Skin of body (tissue), 2 donors: ENCODE results near the gene SSH3. TPM values are rescaled to one million over a fixed set of nuclear protein-coding genes. Genes with fewer than 3 reads are reported as not detected.

Experiments
- DNase-seq: peaks from one replicate; lab custom pipeline; 2025; lab: John Stamatoyannopoulos, UW
- total RNA-seq: library from RNA; depleted of rRNA; stranded (reverse); fragments of >200 nt; gene quantifications from one replicate; pipeline ENCODE4 v1.2.3, GENCODE V29; 2014

SSH3 gene
- total RNA-seq, 1 donor from 2014 or later, result 13.4 TPM

- DNase-seq, result no peak
Observed at GRCh38 chr11:67267188-67268080, 35.9 kb upstream of the SSH3 start.

DNA sequence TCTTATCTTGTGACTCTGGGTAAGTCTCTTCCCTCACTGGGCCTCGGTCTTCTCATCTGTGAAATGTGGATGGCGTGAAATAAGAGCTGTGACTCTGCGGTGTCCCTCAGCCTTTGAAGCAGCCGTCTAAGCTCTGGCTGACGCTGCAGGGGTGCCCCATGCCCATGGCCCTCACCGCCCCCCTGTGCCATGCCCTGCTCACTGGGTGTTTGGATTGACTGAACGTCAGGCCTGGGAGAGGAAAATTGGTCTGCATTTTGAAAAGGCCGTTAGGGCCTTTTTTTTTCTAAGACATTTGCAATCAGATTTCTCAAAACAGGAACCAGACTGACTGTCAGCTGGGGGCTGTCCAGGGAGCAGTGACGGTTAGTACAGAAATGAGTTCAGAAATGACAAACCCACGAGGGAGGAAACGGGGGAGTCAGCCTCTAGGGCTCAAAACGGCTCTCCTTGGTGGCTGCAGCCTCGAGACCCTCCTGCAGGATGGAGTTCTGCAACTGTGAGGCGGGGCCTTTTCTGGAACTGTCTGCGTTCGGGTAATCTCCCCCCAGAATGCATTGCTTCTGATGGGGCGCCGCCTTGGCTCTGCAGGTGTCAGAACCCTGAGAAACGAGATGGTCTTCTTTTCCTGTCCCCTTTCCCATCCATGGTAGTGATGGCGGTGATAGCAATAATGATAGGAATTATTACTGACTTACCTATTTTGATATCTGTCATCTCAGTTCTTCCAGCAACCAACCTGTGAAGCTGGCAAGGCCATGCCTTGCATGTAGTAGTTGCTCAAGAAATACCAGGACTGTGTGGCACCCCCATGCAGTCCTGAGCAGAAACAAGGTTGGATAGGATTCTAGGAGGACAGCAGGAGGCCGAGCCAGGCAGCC is 35.0 kb upstream of the SSH3 start:
- no peak for DNase-seq

DNA sequence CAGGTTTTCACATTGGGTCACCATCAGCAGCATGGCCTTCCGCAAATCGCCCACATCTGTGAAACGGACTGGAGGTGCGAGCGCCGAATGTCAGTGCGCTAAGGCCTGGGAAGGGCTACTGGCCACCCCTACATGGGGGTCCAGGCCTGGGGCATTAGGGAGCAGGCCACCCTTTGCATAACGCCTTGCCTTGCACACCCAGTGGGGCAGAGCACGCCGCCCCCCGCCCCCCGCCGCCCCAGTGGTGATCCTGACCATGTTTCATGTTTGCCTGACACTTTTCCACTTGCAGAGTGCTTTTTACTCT is 34.4 kb upstream of the SSH3 start:
- DNase-seq, result no peak

DNA sequence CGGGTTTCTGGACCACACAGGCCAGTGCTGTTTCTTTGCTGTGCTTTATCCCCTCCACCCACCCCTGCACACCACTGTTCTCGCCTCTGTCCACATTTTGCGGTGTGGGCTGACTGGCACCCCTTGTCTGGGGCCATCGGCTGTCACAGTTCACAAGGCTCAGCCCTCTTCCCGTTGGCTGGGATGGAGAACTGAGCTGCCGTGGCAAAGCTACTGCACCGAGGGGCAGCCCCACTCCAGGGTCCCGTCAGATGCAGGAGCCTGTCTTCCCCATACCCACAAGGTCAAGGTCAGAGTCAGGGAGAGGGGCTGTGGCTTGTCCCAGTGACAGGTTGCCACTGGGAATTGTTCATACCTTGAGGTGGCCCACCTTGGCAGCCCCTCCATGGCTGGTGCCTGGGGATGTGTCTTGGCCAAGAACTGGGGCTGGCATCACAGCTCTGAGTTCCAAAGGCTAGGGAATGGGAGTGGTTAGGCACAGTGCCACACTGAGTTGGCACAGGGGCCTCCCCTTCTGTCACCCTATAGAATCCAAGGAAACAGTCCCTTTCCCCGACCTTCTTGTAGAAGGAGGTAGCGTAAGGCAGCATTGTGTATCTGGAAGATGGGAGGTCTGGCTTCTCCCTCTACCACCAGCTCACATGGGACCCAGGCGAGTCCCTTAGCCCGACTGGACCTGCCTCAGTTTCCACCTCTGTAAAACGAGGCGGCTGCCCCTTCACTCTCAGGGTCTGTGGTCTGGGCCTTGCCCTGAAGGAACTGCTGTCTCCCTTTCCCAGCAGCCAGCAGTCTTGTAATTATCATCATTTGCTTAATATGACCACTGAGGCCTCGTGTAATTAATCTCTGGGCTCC is 33.7 kb upstream of the SSH3 start:
- no peak for DNase-seq

DNA sequence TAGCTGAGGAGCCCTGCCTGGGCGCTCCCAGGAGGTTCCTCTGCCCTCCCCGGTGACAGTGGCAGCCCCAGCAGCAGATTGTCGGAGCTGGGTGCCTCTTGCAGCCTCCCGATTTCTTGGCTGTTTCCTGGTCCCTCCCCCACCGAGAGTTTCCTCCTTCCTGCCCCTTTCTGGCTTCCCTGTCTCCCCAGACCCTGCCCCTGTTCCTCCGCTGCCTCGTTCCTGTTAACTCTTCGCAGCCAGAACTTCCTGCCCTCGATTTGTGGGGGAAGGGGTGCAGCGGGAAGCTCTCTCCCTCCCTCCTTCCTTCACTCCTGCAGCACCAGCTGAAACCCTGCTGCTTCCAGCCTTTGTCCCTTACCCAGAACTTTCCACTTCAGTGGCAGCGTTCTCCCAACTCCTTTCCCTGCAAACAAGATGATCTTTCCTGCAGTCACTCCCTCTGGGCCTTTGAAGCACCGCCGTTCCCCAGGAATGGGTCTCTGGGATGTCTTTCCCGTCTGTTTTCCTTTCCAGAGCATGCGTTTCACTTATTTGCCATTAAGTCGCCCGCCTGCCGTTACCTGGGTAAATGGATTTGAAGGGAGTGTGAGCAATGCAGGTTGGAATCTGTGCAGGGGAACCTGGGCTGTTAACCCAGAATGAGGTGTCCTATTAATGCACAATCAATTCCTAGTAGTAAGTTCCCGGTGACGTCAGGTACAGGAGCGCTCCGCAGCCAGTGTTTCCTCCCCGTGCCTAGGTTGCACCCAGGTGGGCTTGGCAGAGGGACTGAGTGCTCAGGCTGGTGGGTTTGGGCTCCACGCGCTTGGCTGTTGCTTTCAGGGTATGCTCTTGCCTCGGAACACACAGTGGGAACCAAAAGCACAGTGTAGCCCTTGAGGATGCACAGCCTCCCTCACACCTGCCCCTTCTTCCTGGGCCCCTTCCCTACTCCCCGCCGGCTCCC is 32.8 kb upstream of the SSH3 start:
- peak; percentile 46 for DNase-seq

DNA sequence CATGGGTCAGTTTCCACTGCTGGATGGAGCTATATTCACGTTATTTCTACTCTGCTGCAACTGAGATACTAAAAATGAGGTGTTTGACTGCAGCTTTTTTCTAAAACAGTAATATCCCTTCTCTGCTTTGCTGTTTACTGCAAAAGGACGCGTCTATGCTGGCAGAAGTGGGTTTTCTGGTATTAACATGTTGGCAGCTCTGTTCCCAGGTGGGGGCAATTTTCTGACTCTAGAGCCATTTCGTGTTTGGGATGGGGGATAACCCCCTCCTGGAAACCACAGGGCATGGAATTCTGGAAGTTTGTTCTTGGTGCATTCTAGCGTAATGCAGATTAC is 32.2 kb upstream of the SSH3 start:
- no peak for DNase-seq

GRCh38 chr11:67271541-67272284 is 31.6 kb upstream of the SSH3 start:
- no peak for DNase-seq

DNA sequence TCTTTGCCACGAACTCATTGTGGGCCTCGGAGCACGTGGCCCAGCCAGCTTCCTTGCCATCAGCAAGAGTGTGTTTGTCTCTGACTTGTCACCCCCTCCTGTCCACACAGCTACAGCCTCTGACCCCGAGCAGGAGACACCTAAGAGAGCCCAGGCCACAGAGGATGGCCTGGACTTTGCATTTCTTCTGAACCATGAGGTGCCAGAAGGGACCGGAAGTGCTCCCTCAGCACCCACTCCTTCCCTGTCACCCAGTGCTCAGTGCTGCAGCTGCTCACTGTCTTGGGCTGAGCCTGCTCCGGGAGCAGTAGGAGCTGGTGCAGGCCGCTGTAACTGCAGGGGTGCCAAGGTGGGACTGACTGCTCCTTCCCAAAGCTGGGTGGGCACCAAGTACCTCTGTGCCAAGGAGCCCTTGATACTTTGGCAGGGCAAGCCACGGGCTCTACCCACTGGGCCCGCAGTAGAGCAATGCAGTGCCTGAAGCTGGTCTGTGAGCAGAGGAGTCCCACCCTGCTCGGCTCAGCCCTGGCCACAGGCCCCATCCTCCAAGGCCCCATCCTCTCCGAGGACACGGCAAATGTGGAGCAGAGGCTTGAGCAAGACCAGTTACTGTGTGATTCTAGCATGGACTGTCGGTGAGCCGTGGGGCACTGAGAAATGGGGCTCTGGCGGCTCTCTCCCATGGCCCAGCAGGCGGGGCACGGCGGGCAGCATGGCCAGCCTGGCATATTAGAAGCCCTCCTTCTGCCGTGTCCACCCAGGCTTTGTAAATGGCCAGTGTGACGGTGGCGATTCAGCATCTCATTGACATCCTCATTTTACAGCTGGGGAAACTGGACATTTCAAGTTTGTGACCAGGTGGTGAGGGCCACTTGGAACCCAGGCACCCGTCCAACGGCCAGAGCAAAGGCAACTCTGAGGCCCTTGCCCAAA is 30.7 kb upstream of the SSH3 start:
- no peak for DNase-seq

- no peak for DNase-seq
Observed at GRCh38 chr11:67273260-67273990, 29.9 kb upstream of the SSH3 start.

DNA sequence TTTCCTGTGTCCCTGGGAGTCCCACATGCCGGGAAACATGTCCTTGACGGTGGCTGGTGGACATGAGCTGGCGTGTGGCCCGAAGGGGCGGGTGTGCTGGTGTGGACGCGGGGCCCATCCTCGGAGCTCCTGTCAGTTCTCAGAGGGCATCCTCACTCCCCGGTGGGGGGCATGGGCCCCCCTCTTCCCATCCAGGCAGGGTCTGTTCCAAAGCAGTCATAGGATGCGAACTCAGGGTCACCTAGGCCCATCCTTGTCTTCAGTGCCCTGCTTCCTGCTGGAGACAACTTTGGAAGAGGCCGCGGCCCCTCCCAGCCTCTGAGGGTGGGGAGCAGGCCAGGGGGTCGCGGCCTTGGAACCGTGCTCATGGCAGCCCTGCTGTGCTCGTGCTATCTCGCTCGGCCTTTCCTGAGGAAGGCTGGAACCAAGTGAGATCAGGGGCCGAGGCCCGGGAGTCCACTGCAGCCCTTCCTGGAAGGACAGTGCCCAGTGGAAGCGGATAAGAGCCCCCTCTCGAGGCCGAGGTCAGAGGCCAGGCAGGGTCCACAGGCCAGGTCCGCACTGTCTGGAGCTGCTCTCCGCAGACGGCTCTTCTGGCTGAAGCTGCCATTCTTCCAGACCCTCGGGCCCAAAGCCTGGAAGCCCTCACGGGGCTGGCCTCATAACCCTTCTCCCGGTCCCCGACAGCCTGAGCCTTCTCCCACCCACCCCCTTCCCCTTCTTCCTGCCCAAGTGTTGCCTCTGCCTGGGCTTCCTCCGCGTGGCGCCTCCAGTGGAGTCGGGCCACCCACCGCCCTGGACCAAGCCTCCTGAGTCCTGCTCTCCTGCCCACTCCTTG is 28.3 kb upstream of the SSH3 start:
- DNase-seq, result no peak

- DNase-seq, result no peak
Observed at GRCh38 chr11:67275606-67276409, 27.5 kb upstream of the SSH3 start.

DNA sequence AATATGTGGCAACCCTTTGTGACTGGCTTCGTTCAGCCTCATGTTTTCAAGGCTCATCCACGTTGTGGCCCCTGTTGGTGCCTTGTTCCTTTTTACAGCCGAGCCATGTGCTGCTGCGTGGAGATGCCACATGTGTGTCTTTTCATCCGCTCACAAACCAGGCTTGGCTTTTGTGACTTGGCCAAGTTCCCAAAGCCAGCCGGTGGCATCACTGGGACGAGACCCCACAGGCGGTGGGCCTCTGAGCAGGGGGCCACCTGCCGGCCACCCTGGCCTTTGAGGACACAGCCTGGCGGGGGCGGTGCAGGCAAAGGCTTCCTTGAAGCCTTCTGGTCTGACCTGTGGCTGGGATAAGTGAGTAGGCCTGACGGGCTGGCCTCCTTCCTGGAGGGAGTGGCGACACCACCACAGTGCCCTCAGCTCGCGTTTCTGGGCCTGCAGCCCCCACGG is 26.5 kb upstream of the SSH3 start:
- DNase-seq, result no peak

DNA sequence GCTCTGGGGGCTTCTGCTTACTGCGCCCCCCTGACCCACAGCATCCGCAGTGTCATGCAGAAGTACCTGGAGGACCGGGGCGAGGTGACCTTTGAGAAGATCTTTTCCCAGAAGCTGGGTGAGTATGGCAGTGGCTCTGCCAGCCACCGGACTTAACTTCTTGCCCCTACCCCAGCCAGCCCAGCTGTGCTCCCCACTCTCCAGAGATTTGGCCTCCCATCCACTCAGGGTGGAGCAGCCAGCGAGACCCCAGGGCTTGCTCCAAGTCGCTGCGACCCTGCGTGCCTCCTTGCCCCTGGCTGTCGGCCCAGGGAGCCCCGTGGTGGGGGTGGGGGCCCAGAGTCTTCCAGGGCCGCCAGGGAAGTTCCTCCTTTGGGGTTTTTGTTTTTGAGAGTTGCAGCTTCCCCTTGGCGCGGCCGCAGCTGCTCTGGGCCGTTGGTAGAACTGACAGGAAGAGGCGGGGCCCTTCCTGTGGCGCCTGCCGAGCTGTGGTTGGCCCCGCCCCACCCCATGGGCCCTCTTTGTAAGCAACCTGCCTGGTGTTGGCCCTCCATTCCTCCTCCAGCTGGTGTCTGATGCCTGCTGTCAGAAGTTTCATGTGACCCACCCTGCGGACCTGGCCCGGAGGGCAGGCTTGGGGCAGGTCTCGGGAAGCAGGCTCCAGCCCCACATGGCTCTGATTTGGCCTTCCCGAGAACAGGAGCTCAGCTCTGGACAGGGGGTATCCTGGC is 25.9 kb upstream of the SSH3 start:
- peak; percentile 67 for DNase-seq

GRCh38 chr11:67278135-67278938 is 25.0 kb upstream of the SSH3 start:
- DNase-seq, result no peak
